Colonic mucosa (tissue), 4 donors: ENCODE data around the gene CCDC90B. TPM values are rescaled to one million over a fixed set of nuclear protein-coding genes. Genes with fewer than 3 reads are reported as not detected.

Experiments used
- DNase-seq: peaks from one replicate; pipeline ENCODE4 v3.0.0-alpha.2; 2020
- H3K27ac ChIP-seq: fragments of 200-600 bp; one replicate; pipeline ENCODE4 v1.8.0; 2021
- H3K27me3 ChIP-seq: fragments of 200-600 bp; one replicate; pipeline ENCODE4 v1.8.0; 2021
- H3K36me3 ChIP-seq: fragments of 200-600 bp; one replicate; pipeline ENCODE4 v1.8.0; 2021
- H3K4me1 ChIP-seq: fragments of 200-600 bp; one replicate; pipeline ENCODE4 v1.8.0; 2021; ENCODE audit warnings: mild to moderate bottlenecking
- H3K4me3 ChIP-seq: fragments of 200-600 bp; one replicate; pipeline ENCODE4 v1.8.0; 2021
- H3K9ac ChIP-seq, 2 donors: one replicate each; pipeline ENCODE4 v1.7.0; 2013; ENCODE audit warnings: control low read depth in 2 of 2, low read depth in 2 of 2, low read length in 2 of 2
- H3K9me3 ChIP-seq: fragments of 200-600 bp; one replicate; pipeline ENCODE4 v1.8.0; 2021
- CTCF ChIP-seq: fragments of 200-600 bp; IDR thresholded peaks from one replicate; pipeline ENCODE4 v1.8.0; 2022; ENCODE audit warnings: antibody characterized with exemption, mild to moderate bottlenecking
- intact Hi-C: fragments of 100-400 bp; cut with DNase I; formaldehyde crosslinking; loops from one replicate; pipeline ENCODE4 v1.14.1; 2022
- total RNA-seq, 2 donors: library from RNA; stranded (reverse); fragmentation: NEBNext Ultra II Directional in 1 of 2; extraction: Animal tissue kit (Norgen Biotek cat#: 25700) in 1 of 2; gene quantifications; one replicate each; pipeline ENCODE4 v1.2.1, GENCODE V29; 2021
- donor health status: healthy.
- donor health status: DM: no; HTN: no; CAD: no.
- donor health status: DM: no; HTN: no; CAD: no.

CCDC90B gene
- total RNA-seq, 2 donors from 2014 or later, result 26.1 to 27.3 TPM

DNA sequence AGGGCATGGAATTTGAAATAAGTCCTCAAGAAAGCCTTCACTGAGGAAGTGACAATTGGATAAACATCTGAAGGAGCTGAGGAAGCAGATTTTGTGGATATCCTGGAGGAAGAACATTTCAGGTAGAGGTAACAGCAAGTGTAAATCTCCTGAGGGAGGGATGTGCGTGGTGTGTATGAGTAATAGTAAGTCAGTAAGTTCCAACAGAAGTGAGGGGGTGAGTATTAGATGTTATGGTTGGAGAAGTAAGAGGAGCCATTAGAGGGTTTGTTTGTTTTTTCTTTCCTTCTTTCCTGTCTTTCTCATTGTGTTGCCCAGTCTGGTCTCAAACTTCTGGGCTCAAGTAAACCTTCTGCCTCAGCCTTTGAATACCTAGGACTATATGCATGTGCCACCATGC, 63.7 kb downstream of the CCDC90B start:
- no peak overlapping the region for H3K9ac ChIP-seq
- no peaks in the 10 kb centered on the region for H3K4me1 ChIP-seq
- H3K36me3 ChIP-seq, result no peaks in the 10 kb centered on the region
- H3K27me3 ChIP-seq, result no peaks in the 10 kb centered on the region
- no peak for DNase-seq
- no peak overlapping the region for H3K4me3 ChIP-seq
- H3K9me3 ChIP-seq, result no peaks in the 10 kb centered on the region
- H3K27ac ChIP-seq, result no peak overlapping the region
- intact Hi-C loops, result no loop called here
- no peak for TF ChIP-seq CTCF

DNA sequence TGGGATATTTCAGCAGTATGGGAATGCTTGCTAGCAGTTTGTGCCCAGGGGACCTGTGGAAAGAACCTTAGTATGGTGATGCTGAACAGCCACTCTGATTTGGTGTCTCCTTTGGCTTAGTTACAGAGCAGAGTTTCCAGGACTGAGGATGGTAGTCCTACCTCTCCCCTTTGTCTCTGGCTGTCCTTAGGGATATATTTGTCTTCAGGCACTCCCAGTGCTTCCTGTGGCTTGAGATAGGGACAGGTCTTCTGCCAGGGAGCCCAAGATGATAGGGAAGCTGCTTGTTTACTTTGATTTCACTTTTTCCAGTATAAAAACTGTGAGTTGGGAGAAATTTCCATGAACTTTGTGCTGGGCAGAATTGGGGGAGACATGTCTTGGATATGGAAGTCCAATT, 64.5 kb downstream of the CCDC90B start:
- TF ChIP-seq CTCF, result no peak
- Histone ChIP-seq H3K4me3 (no peak overlapping the region), H3K4me1 (no peaks in the 10 kb centered on the region), H3K9me3 (no peaks in the 10 kb centered on the region), H3K36me3 (no peaks in the 10 kb centered on the region), H3K27ac (no peak overlapping the region), H3K27me3 (no peaks in the 10 kb centered on the region), H3K9ac (no peak overlapping the region)
- no peak for DNase-seq
- intact Hi-C loops, result no loop called here

DNA sequence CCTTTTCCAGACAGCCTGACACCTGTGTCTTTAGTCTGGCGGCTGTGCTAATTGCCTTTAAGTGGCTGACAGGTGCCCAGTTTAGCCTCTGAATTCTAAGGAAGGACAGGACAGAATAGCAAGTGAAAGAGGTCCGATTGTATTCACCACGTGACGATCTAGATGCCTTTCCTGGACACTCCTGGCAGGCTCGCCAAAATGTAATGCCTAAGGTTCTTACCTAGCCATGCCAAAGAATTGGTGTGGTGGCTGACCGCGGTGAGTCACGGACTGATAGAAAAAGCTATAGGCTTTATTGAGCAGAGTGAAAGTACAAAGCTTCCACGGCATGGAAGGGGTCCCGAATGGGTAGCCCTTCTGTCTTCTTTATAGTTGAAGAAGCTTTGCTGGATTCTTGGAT, 65.9 kb downstream of the CCDC90B start:
- no peaks in the 10 kb centered on the region for H3K27me3 ChIP-seq
- no peak overlapping the region for H3K9ac ChIP-seq
- no peaks in the 10 kb centered on the region for H3K4me1 ChIP-seq
- no peak for DNase-seq
- no peaks in the 10 kb centered on the region for H3K9me3 ChIP-seq
- intact Hi-C loops, result no loop called here
- H3K36me3 ChIP-seq, result no peaks in the 10 kb centered on the region
- H3K4me3 ChIP-seq, result no peak overlapping the region
- no peak overlapping the region for H3K27ac ChIP-seq
- no peak for TF ChIP-seq CTCF

DNA sequence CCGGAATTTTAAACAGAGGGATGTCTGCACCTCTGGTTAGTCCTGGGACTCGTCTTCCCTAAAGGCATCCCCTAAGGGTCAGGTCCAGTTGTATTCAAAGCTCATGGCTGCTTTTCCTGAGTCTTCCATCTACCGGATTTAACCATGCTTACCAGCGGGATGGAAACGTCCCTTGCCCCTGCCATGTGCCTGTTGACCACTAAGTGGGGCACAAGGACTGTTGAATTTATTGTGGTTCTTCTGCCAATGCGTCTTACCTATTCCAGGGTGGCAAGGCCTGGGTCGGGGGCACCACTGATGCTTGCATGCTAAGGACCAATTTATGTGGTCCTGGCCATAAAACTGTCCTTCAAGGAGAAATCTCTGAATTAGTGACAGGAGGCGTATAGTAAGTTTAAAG, 67.1 kb downstream of the CCDC90B start:
- H3K27ac ChIP-seq, result no peak overlapping the region
- H3K36me3 ChIP-seq, result no peaks in the 10 kb centered on the region
- no peak overlapping the region for H3K4me3 ChIP-seq
- H3K9me3 ChIP-seq, result no peaks in the 10 kb centered on the region
- intact Hi-C loops, result no loop called here
- no peak overlapping the region for H3K9ac ChIP-seq
- no peaks in the 10 kb centered on the region for H3K4me1 ChIP-seq
- no peak for TF ChIP-seq CTCF
- H3K27me3 ChIP-seq, result no peaks in the 10 kb centered on the region
- no peak for DNase-seq

Other genes with a start within 250 kb of the CCDC90B start
- 10 to 100 TPM in 1 of 2 donors, 1 to 10 TPM in 1; 6.3 to 16.9 TPM for gene RAB30, start 214.5 kb downstream of the CCDC90B start, total RNA-seq
- 10 to 100 TPM; 39.2 to 46.0 TPM for gene PCF11, start 129.2 kb downstream of the CCDC90B start, total RNA-seq
- 1 to 10 TPM; 8.0 to 8.2 TPM for gene ANKRD42, start 92.7 kb downstream of the CCDC90B start, total RNA-seq